Esophagus (tissue), 2 donors: Measurements from ENCODE around the gene TTC36. TPM values are rescaled to one million over a fixed set of nuclear protein-coding genes. Genes with fewer than 3 reads are reported as not detected.
"Not testable (repeated sequence)": the region's sequence is repeated elsewhere in the genome, so short reads cannot be mapped to it uniquely, and the experiment has no call there.

Experiments used
- H3K27ac ChIP-seq, 2 donors: one replicate each; pipeline ENCODE4 v1.5.1; 2013; ENCODE audit warnings: low read depth in 2 of 2, mild to moderate bottlenecking in 2 of 2, inconsistent platforms in 1 of 2, low read length in 1 of 2, moderate library complexity in 1 of 2
- H3K27me3 ChIP-seq, 2 donors: one replicate each; pipeline ENCODE4 v1.6.1; 2013; ENCODE audit warnings: low read length in 2 of 2, control low read depth in 1 of 2, mild to moderate bottlenecking in 1 of 2; ENCODE audit not compliant: insufficient read depth in 2 of 2, control insufficient read depth in 1 of 2
- H3K36me3 ChIP-seq, 2 donors: one replicate each; pipeline ENCODE4 v1.6.1; 2013; ENCODE audit warnings: low read length in 1 of 2; ENCODE audit not compliant: control insufficient read depth in 2 of 2, insufficient read depth in 2 of 2
- H3K4me1 ChIP-seq, 2 donors: one replicate each; pipeline ENCODE4 v1.6.1; 2013; ENCODE audit warnings: low read length in 1 of 2; ENCODE audit not compliant: control insufficient read depth in 2 of 2, insufficient read depth in 2 of 2
- H3K4me3 ChIP-seq, 2 donors: one replicate each; pipeline ENCODE4 v1.5.1; 2013; ENCODE audit warnings: low read length in 2 of 2, mild to moderate bottlenecking in 2 of 2, low read depth in 1 of 2, moderate library complexity in 1 of 2
- H3K9me3 ChIP-seq, 2 donors: one replicate each; pipeline ENCODE4 v1.6.1; 2013; ENCODE audit warnings: mild to moderate bottlenecking in 2 of 2, low read depth in 1 of 2, low read length in 1 of 2, moderate library complexity in 1 of 2; ENCODE audit not compliant: control insufficient read depth in 2 of 2, insufficient read depth in 1 of 2
- WGBS, 2 donors: extraction: QIAGEN DNeasy Blood & Tissue Kit; methylation state at CpG; one replicate each; pipeline ENCODE4 v1.1.7; 2013; 5-methylcytosine and 5-hydroxymethylcytosine counted together
- polyA plus RNA-seq, 2 donors: library from polyadenylated mRNA; stranded (reverse); fragments of 200-250 nt; gene quantifications; one replicate each; pipeline ENCODE4 v1.2.3, GENCODE V29; 2013
- donor health status: healthy with polysubstance abuse.
- donor health status: Bipolar disorder and iron deficiency.

TTC36 gene
- polyA plus RNA-seq, 2 donors = 0.14 to 0.18 TPM

DNA sequence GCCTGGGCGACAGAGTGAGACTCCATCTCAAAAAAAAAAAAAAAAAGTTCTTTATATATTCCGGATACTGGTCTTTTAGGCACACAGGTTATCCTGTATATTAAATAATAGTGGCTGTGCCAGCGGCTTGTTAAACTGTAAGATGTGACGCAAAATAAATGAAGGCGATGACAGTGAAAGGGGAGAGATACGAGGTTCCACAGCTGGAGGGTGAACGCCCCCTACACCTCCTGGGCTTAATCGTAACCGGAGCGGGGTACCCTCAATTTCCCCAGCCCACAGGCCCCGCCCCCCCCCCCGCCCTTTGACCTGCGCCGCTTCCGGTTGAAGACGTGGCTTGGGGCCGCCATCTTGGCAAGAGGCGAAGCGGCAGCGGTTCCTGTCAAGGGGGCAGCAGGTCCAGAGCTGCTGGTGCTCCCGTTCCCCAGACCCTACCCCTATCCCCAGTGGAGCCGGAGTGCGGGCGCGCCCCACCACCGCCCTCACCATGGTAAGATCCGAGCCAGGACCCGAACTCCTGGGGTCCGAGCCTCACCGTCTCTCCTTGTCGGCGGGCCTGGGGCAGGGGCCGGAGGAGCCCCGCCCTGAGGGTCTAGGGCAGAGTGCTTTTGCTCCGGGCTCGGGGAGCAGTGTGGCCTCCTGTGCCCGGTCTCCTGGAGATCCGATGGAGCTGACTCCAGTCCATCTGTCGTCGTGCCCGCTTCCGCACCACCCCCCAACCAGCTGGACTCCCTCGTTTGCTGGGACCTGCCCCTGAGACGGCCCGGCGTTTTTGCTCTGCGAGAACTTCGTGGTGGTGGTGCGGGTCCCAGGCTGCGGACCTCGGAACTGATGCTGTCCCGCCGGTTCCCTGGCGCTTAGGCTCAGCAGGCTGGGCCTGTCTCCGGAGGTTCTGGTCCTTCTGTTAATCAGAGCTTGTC, 45.0 kb downstream of the TTC36 start, which contains the start of gene ARCN1:
Gene ARCN1 (plus strand): TSS at position 349 of the 920 bp plus-strand sequence. CDS start 139 bp downstream, at position 488.
- peak within 1 kb of the TSS; percentile 88 to 91 for H3K4me3 ChIP-seq
- H3K4me1 ChIP-seq = peaks cover 0 to 2% of the 10 kb centered on the region in 2 donors
- H3K27ac ChIP-seq = peak within 1 kb of the TSS; percentile 93 to 97
- 0 to 1% methylated on average over 54 to 55 of the region's 55 CpGs for WGBS, 2 donors
- no peaks in the 10 kb centered on the region for H3K9me3 ChIP-seq
- no peaks in the 10 kb centered on the region for H3K36me3 ChIP-seq
- no peaks in the 10 kb centered on the region for H3K27me3 ChIP-seq

DNA sequence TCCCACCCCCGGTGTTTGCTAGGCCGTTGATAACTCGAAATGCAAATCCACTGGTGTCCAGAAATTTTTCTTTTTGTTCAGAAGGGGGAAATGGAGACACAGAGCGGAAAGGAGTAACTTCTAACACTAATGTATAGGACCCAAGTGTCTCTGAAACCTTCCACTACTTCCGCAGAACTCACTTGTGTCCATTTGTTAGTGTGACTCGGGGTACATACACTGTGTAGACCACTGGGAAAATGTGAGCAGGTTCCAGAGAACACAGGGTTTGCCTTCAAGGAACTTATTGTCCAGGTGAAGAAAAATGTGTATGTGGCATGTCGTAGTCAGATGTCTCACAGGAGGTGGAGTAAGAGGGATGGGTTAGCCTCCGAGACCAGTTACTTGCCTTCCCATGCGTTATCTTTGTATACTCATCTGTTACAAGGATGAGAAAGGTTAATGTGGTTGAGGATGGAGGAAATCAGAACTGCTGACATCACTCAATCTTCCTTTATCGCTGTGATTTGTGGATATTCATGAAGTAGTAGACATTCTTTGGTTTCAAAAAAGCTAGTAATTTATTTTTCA, 45.8 kb downstream of the TTC36 start:
- Histone ChIP-seq H3K36me3 (no peaks in the 10 kb centered on the region), H3K27me3 (no peaks in the 10 kb centered on the region), H3K9me3 (no peaks in the 10 kb centered on the region), H3K27ac (peak overlapping the region; percentile 93 to 97), H3K4me1 (peaks cover 0 to 2% of the 10 kb centered on the region in 2 donors), H3K4me3 (peak overlapping the region; percentile 88 to 91)
- WGBS, 2 donors = 2 to 3% methylated on average over 10 of the region's 10 CpGs

DNA sequence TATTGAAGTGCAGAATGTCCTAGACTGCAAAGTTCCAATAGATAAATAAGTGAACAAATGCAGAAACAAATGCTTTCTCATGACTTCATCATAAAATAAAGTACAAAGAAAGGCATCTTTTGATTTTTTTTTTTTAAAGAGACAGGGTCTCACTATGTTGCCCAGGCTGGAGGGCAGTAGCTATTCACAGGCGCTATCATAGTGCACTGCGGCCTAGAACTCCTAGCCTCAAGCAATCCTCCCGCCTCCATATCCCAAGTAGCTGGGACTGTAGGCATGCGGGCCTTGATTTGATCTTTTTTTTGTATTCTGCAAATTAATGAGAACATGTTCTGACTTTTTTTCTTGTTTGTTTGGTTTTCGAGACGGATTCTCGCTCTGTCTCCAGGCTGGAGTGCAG, 47.4 kb downstream of the TTC36 start:
- no peak overlapping the region for H3K4me3 ChIP-seq
- no peaks in the 10 kb centered on the region for H3K36me3 ChIP-seq
- H3K27me3 ChIP-seq = no peaks in the 10 kb centered on the region
- H3K4me1 ChIP-seq = peaks cover 0 to 2% of the 10 kb centered on the region in 2 donors
- no peak overlapping the region for H3K27ac ChIP-seq
- no peaks in the 10 kb centered on the region for H3K9me3 ChIP-seq
- 83 to 86% methylated on average over 7 of the region's 7 CpGs for WGBS, 2 donors

DNA sequence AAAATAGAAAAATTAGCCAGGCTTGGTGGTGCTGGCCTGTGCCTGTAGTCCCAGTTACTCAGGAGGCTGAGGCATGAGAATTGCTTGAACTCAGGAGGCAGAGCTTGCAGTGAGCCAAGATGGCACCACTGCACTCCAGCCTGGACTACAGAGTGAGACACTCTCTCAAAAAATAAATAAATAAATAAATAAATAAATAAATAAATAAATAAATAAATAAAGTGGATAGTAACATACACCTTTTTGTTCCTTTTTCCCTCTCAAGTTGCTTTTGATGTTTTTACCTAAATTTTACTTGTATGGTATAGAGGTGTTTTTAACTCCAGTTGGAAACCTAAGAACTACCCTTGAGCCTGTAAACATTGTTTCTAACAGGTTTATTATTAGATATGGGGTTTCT, 50.7 kb downstream of the TTC36 start:
- not testable (repeated sequence) for H3K27ac ChIP-seq, H3K4me1 ChIP-seq

More for the DNA sequence above, 50.7 kb downstream of the TTC36 start:
- not testable (repeated sequence) for H3K9me3 ChIP-seq, H3K27me3 ChIP-seq, H3K4me3 ChIP-seq, H3K36me3 ChIP-seq

Other genes with a start within 250 kb of the TTC36 start
- gene CD3E, start 222.7 kb upstream of the TTC36 start, polyA plus RNA-seq = 1 to 10 TPM; 4.6 to 5.1 TPM
- 1 to 10 TPM; 2.2 to 5.3 TPM for gene CD3D, start 184.8 kb upstream of the TTC36 start, polyA plus RNA-seq
- under 1 TPM; 0.24 to 0.45 TPM for gene CD3G, start 183.1 kb upstream of the TTC36 start, polyA plus RNA-seq
- 10 to 100 TPM in 1 of 2 donors, 1 to 10 TPM in 1; 9.5 to 12.0 TPM for gene UBE4A, start 167.9 kb upstream of the TTC36 start, polyA plus RNA-seq
- 100 to 1,000 TPM; 152 to 237 TPM for gene ATP5MG, start 125.9 kb upstream of the TTC36 start, polyA plus RNA-seq
- 1 to 10 TPM; 6.4 to 8.5 TPM for gene KMT2A, start 91.0 kb upstream of the TTC36 start, polyA plus RNA-seq
- gene TMEM25, start 3.7 kb downstream of the TTC36 start, polyA plus RNA-seq = 1 to 10 TPM; 5.3 to 6.0 TPM
- 10 to 100 TPM in 1 of 2 donors, 1 to 10 TPM in 1; 8.6 to 10.9 TPM for gene IFT46, start 38.5 kb downstream of the TTC36 start, polyA plus RNA-seq
- 10 to 100 TPM; 44.7 to 58.0 TPM for gene ARCN1, start 44.9 kb downstream of the TTC36 start, polyA plus RNA-seq
- 10 to 100 TPM; 12.9 to 25.7 TPM for gene PHLDB1, start 80.1 kb downstream of the TTC36 start, polyA plus RNA-seq
- 1 to 10 TPM in 1 of 2 donors, under 1 TPM in 1; 0.54 to 5.8 TPM for gene TREH, start 152.2 kb downstream of the TTC36 start, polyA plus RNA-seq